ENCODE results near the gene GET4. TPM values are rescaled to one million over a fixed set of nuclear protein-coding genes. Genes with fewer than 3 reads are reported as not detected.

The GET4 gene
- total and polyA plus RNA-seq, 2 experiments from 2014 or later, result 48.3 to 102 TPM

GRCh38 chr7:875476-876076, 778 bp upstream of the GET4 start:
- peaks cover 25% of the 10 kb centered on the region for H3K4me1 ChIP-seq (ENCODE audit: insufficient read depth)
- H2AFZ ChIP-seq, result peak overlapping the region; percentile 96
- no peaks in the 10 kb centered on the region for H3K27me3 ChIP-seq
- H3K79me2 ChIP-seq, result peaks cover 31% of the 10 kb centered on the region
- no peaks in the 10 kb centered on the region for H3K36me3 ChIP-seq (replicated peaks; ENCODE audit: insufficient read depth, low read depth)
- H3K4me3 ChIP-seq, result peak overlapping the region; percentile 35
- H3K4me2 ChIP-seq, result peak overlapping the region; percentile 87
- TF ChIP-seq CTCF (IDR thresholded peaks at IDR 0.05; ENCODE audit: poor library complexity), result no peak
- TF ChIP-seq EZH2phosphoT487 (IDR thresholded peaks at IDR 0.05; ENCODE audit: low read depth, severe bottlenecking, unreplicated experiment), result no peak
- no peak for TF ChIP-seq EZH2 (IDR thresholded peaks at IDR 0.05; ENCODE audit: borderline replicate concordance)
- no peak for DNase-seq (ENCODE audit: low spot score)
- WGBS (ENCODE audit: low lambda C conversion rate, missing lambda C conversion rate), result 92% methylated on average over 27 of the region's 27 CpGs
- H3K9me2 ChIP-seq (replicated peaks; ENCODE audit: insufficient read depth), result no peaks in the 10 kb centered on the region
- peaks cover 27% of the 10 kb centered on the region for H4K20me1 ChIP-seq (ENCODE audit: insufficient read depth, poor library complexity, severe bottlenecking)
- H3K27ac ChIP-seq, result peak overlapping the region; percentile 98
- H3K9me3 ChIP-seq (ENCODE audit: low read depth), result no peaks in the 10 kb centered on the region

- whole genome bisulfite sequencing (ENCODE audit: low lambda C conversion rate, missing lambda C conversion rate), result no CpG with 5 or more reads among the region's 26 CpGs
- Histone ChIP-seq H3K9me2 (replicated peaks; ENCODE audit: insufficient read depth) (no peaks in the 10 kb centered on the region), H3K4me3 (peak overlapping the region; percentile 96), H3K27ac (peak overlapping the region; percentile 97), H2AFZ (no peak overlapping the region), H3K36me3 (replicated peaks; ENCODE audit: insufficient read depth, low read depth) (no peaks in the 10 kb centered on the region), H4K20me1 (ENCODE audit: insufficient read depth, poor library complexity, severe bottlenecking) (peaks cover 41% of the 10 kb centered on the region), H3K4me1 (ENCODE audit: insufficient read depth) (peaks cover 25% of the 10 kb centered on the region), H3K79me2 (peaks cover 45% of the 10 kb centered on the region), H3K9me3 (ENCODE audit: low read depth) (no peaks in the 10 kb centered on the region), H3K4me2 (peak overlapping the region; percentile 97), H3K27me3 (no peaks in the 10 kb centered on the region)
- no peak for DNase-seq (ENCODE audit: low spot score)
- TF ChIP-seq CTCF (IDR thresholded peaks at IDR 0.05; ENCODE audit: poor library complexity), result no peak
- TF ChIP-seq EZH2phosphoT487 (IDR thresholded peaks at IDR 0.05; ENCODE audit: low read depth, severe bottlenecking, unreplicated experiment), result no peak
- TF ChIP-seq EZH2 (IDR thresholded peaks at IDR 0.05; ENCODE audit: borderline replicate concordance), result no peak
Observed at GRCh38 chr7:876972-877311, 588 bp downstream of the GET4 start.

- H3K27me3 ChIP-seq, result no peaks in the 10 kb centered on the region
- TF ChIP-seq EZH2 (IDR thresholded peaks at IDR 0.05; ENCODE audit: borderline replicate concordance), result no peak
- TF ChIP-seq EZH2phosphoT487 (IDR thresholded peaks at IDR 0.05; ENCODE audit: low read depth, severe bottlenecking, unreplicated experiment), result no peak
- no peak for TF ChIP-seq CTCF (IDR thresholded peaks at IDR 0.05; ENCODE audit: poor library complexity)
- WGBS (ENCODE audit: low lambda C conversion rate, missing lambda C conversion rate), result 29% methylated on average over 22 of the region's 47 CpGs
- peak overlapping the region; percentile 97 for H3K27ac ChIP-seq
- H2AFZ ChIP-seq, result no peak overlapping the region
- peaks cover 47% of the 10 kb centered on the region for H4K20me1 ChIP-seq (ENCODE audit: insufficient read depth, poor library complexity, severe bottlenecking)
- H3K4me3 ChIP-seq, result peak overlapping the region; percentile 96
- H3K36me3 ChIP-seq (replicated peaks; ENCODE audit: insufficient read depth, low read depth), result no peaks in the 10 kb centered on the region
- H3K9me3 ChIP-seq (ENCODE audit: low read depth), result no peaks in the 10 kb centered on the region
- DNase-seq (ENCODE audit: low spot score), result peak; percentile 82
- peaks cover 51% of the 10 kb centered on the region for H3K79me2 ChIP-seq
- no peaks in the 10 kb centered on the region for H3K9me2 ChIP-seq (replicated peaks; ENCODE audit: insufficient read depth)
- peak overlapping the region; percentile 97 for H3K4me2 ChIP-seq
- H3K4me1 ChIP-seq (ENCODE audit: insufficient read depth), result peaks cover 25% of the 10 kb centered on the region
Observed at GRCh38 chr7:877312-878232, 1.2 kb downstream of the GET4 start.

Measured in hepatocyte (in vitro differentiated cells).